RWPE2 (cell line): ENCODE measurements around the gene ZBTB7C.

ENCODE experiments used
- ATAC-seq: fragments of 200-7000 bp; cut with Tn5 transposase; 3 replicates; pipeline ENCODE4 v1.9.1; 2021; ENCODE audit warnings: low read depth
- DNase-seq: peaks from one replicate; pipeline ENCODE4 v3.0.0-alpha.2; 2020; ENCODE audit warnings: low spot score
- H3K27ac ChIP-seq: fragments of 450-650 bp; 2 replicates; pipeline ENCODE4 v1.5.1; 2017; ENCODE audit warnings: mild to moderate bottlenecking; ENCODE audit not compliant: poor library complexity, severe bottlenecking
- H3K27me3 ChIP-seq: fragments of 250-450 bp; sonication (Bioruptor Pico); 2 replicates; pipeline ENCODE4 v1.5.1; 2021; ENCODE audit warnings: mild to moderate bottlenecking, moderate library complexity; ENCODE audit not compliant: insufficient read depth, poor library complexity, severe bottlenecking
- H3K36me3 ChIP-seq: fragments of 250-450 bp; sonication (Bioruptor Pico); 2 replicates; pipeline ENCODE4 v1.5.1; 2020; ENCODE audit warnings: low read depth, mild to moderate bottlenecking, moderate library complexity
- H3K4me1 ChIP-seq: fragments of 250-450 bp; sonication (Bioruptor Pico); 2 replicates; pipeline ENCODE4 v1.5.1; 2021; ENCODE audit warnings: mild to moderate bottlenecking, moderate library complexity; ENCODE audit not compliant: insufficient read depth, poor library complexity, severe bottlenecking
- H3K4me3 ChIP-seq: fragments of 250-450 bp; sonication (Bioruptor Pico); 2 replicates; pipeline ENCODE4 v1.5.1; 2021; ENCODE audit warnings: mild to moderate bottlenecking, moderate library complexity; ENCODE audit not compliant: severe bottlenecking
- H3K9me3 ChIP-seq: fragments of 250-450 bp; sonication (Bioruptor Pico); 2 replicates; pipeline ENCODE4 v1.5.1; 2021; ENCODE audit warnings: mild to moderate bottlenecking, moderate library complexity; ENCODE audit not compliant: severe bottlenecking
- CTCF ChIP-seq: fragments of 450-650 bp; IDR thresholded peaks from one replicate; pipeline ENCODE4 v1.5.1; 2017; ENCODE audit warnings: mild to moderate bottlenecking, moderate library complexity; ENCODE audit not compliant: poor library complexity, severe bottlenecking

The ZBTB7C gene

GRCh38 chr18:48405978-48406377 lies 3.2 kb downstream of the ZBTB7C start:
- Histone ChIP-seq H3K27ac (no peak overlapping the region), H3K27me3 (peaks cover 20% of the 10 kb centered on the region), H3K4me1 (peaks cover 8% of the 10 kb centered on the region), H3K4me3 (no peak overlapping the region), H3K36me3 (no peaks in the 10 kb centered on the region), H3K9me3 (no peaks in the 10 kb centered on the region)
- no peak for TF ChIP-seq CTCF
- no peak for ATAC-seq
- no peak for DNase-seq

GRCh38 chr18:48404716-48405507 lies 4.3 kb downstream of the ZBTB7C start:
- DNase-seq (no peak), ATAC-seq (peak; percentile 50; the same call in 2 of the 3 replicates)
- Histone ChIP-seq H3K27ac (no peak overlapping the region), H3K27me3 (peaks cover 17% of the 10 kb centered on the region), H3K9me3 (no peaks in the 10 kb centered on the region), H3K4me3 (no peak overlapping the region), H3K4me1 (peaks cover 8% of the 10 kb centered on the region), H3K36me3 (no peaks in the 10 kb centered on the region)
- no peak for TF ChIP-seq CTCF

GRCh38 chr18:48402953-48403352 lies 6.2 kb downstream of the ZBTB7C start:
- Histone ChIP-seq H3K27ac (no peak overlapping the region), H3K9me3 (no peaks in the 10 kb centered on the region), H3K4me3 (no peak overlapping the region), H3K4me1 (peaks cover 8% of the 10 kb centered on the region), H3K36me3 (no peaks in the 10 kb centered on the region), H3K27me3 (peaks cover 11% of the 10 kb centered on the region)
- DNase-seq, result no peak
- TF ChIP-seq CTCF, result no peak
- ATAC-seq, result no peak; the same call in 2 of the 3 replicates

GRCh38 chr18:48399303-48400075 lies 9.7 kb downstream of the ZBTB7C start:
- H3K4me1 ChIP-seq, result no peaks in the 10 kb centered on the region
- no peak overlapping the region for H3K4me3 ChIP-seq
- no peaks in the 10 kb centered on the region for H3K36me3 ChIP-seq
- H3K27ac ChIP-seq, result no peak overlapping the region
- no peaks in the 10 kb centered on the region for H3K9me3 ChIP-seq
- TF ChIP-seq CTCF, result no peak
- no peak for DNase-seq
- no peaks in the 10 kb centered on the region for H3K27me3 ChIP-seq
- no peak for ATAC-seq
